ENCODE data around the gene PRKCH.

The PRKCH gene

DNA sequence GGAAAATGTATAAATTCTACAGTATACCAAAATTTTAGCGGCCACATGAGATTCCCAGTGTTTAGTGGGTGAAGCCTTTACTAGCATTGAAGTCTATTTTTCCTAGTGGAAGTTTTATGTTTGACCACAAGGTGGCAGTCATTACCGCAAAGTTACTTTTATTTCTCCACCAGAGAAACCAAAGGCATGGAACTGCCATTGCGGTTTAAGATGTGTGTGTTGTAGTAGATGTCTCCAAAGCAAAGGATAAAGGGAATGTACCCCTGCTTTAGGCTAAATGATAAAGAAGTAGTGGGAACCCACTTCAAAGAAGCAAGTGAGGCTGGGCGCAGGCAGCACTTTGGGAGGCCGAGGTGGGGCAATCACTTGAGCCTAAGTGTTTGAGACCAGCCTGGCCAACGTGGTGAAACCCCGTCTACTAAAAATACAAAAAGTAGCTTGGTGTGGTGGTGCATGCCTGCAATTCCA, 140.5 kb downstream of the PRKCH start:
- no peak for TF ChIP-seq SIN3A (IDR thresholded peaks at IDR 0.05; ENCODE audit: borderline replicate concordance, insufficient read depth, low read length)
- TF ChIP-seq, protein P1, sequence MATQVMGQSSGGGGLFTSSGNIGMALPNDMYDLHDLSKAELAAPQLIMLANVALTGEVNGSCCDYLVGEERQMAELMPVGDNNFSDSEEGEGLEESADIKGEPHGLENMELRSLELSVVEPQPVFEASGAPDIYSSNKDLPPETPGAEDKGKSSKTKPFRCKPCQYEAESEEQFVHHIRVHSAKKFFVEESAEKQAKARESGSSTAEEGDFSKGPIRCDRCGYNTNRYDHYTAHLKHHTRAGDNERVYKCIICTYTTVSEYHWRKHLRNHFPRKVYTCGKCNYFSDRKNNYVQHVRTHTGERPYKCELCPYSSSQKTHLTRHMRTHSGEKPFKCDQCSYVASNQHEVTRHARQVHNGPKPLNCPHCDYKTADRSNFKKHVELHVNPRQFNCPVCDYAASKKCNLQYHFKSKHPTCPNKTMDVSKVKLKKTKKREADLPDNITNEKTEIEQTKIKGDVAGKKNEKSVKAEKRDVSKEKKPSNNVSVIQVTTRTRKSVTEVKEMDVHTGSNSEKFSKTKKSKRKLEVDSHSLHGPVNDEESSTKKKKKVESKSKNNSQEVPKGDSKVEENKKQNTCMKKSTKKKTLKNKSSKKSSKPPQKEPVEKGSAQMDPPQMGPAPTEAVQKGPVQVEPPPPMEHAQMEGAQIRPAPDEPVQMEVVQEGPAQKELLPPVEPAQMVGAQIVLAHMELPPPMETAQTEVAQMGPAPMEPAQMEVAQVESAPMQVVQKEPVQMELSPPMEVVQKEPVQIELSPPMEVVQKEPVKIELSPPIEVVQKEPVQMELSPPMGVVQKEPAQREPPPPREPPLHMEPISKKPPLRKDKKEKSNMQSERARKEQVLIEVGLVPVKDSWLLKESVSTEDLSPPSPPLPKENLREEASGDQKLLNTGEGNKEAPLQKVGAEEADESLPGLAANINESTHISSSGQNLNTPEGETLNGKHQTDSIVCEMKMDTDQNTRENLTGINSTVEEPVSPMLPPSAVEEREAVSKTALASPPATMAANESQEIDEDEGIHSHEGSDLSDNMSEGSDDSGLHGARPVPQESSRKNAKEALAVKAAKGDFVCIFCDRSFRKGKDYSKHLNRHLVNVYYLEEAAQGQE (IDR thresholded peaks at IDR 0.05; ENCODE audit: insufficient read depth in 1 of 2, low read depth in 2 of 2, low read length in 2 of 2) = no peak
- TF ChIP-seq TAF1 (IDR thresholded peaks at IDR 0.05; ENCODE audit: borderline replicate concordance, insufficient read depth, low read length) = no peak
- no peak for TF ChIP-seq FOXP2 (optimal IDR thresholded peaks at IDR 0.05; ENCODE audit: borderline replicate concordance, extremely low read depth, extremely low read length, insufficient read depth)
- TF ChIP-seq POLR2AphosphoS5 (IDR thresholded peaks at IDR 0.05; ENCODE audit: low read depth, low read length) = no peak

DNA sequence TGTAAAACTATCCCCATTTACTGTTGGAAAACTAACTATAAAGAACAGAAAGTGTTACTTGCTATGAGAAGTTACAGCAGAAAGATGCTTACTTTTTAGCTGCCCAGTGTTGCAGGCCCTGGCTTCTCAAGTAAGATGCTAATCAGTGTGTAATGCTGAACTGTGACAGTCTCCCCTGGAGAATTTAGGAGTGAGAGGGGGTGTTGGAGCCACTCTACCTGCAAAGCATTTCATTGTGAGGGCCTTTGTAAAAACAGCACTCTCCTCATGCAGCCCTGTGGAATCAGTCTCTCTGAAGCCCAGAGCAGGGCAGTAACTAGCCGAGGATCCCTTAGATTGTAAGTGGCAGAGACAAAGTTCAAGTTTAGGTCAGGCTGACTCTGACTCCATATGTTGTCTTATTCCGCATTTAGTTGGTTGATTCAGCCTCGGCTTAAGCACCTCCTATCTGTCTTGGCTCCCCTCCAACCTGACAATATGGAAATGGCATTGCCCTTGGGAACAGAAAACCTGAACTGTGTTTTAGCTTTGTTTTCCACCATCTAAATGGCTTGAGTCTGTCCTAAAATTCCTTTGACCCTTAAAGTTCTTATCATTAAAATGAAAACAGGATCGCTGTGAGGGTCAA, 141.3 kb downstream of the PRKCH start:
- TF ChIP-seq, protein P1 (IDR thresholded peaks at IDR 0.05; ENCODE audit: insufficient read depth in 1 of 2, low read depth in 2 of 2, low read length in 2 of 2) = no peak
- TF ChIP-seq TAF1 (IDR thresholded peaks at IDR 0.05; ENCODE audit: borderline replicate concordance, insufficient read depth, low read length) (no peak), SIN3A (IDR thresholded peaks at IDR 0.05; ENCODE audit: borderline replicate concordance, insufficient read depth, low read length) (no peak), POLR2AphosphoS5 (IDR thresholded peaks at IDR 0.05; ENCODE audit: low read depth, low read length) (no peak), FOXP2 (optimal IDR thresholded peaks at IDR 0.05; ENCODE audit: borderline replicate concordance, extremely low read depth, extremely low read length, insufficient read depth) (no peak)

DNA sequence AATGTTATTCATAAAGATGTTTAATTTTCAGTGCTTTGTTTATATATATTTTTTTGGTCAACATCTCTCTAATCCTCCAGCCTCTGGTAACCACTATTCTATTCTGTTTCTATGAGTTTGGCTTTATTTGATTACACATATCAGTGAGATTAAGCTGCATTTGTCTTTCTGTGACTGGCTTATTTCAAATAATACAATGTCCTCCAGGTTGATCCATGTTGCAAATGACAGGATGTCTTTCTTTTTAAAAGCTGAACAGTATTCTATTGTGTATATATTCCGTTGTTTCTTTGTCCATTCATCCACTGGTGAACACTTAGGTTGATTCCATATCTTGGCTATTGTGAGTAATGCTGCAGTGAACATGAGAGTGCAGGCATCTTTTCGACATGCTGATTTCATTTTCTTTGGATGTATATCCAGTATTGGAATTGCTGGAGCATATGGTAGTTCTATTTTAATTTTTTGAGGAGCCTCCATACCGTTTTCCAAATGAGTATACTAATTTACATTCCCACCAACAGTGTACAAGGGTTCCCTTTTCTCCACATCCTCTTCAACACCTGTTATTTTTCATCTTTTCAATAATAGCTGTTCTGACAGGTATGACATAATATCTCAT, 142.4 kb downstream of the PRKCH start:
- TF ChIP-seq, protein P1 (IDR thresholded peaks at IDR 0.05; ENCODE audit: insufficient read depth in 1 of 2, low read depth in 2 of 2, low read length in 2 of 2) = no peak
- TF ChIP-seq POLR2AphosphoS5 (IDR thresholded peaks at IDR 0.05; ENCODE audit: low read depth, low read length) (no peak), FOXP2 (optimal IDR thresholded peaks at IDR 0.05; ENCODE audit: borderline replicate concordance, extremely low read depth, extremely low read length, insufficient read depth) (no peak), TAF1 (IDR thresholded peaks at IDR 0.05; ENCODE audit: borderline replicate concordance, insufficient read depth, low read length) (no peak), SIN3A (IDR thresholded peaks at IDR 0.05; ENCODE audit: borderline replicate concordance, insufficient read depth, low read length) (no peak)

DNA sequence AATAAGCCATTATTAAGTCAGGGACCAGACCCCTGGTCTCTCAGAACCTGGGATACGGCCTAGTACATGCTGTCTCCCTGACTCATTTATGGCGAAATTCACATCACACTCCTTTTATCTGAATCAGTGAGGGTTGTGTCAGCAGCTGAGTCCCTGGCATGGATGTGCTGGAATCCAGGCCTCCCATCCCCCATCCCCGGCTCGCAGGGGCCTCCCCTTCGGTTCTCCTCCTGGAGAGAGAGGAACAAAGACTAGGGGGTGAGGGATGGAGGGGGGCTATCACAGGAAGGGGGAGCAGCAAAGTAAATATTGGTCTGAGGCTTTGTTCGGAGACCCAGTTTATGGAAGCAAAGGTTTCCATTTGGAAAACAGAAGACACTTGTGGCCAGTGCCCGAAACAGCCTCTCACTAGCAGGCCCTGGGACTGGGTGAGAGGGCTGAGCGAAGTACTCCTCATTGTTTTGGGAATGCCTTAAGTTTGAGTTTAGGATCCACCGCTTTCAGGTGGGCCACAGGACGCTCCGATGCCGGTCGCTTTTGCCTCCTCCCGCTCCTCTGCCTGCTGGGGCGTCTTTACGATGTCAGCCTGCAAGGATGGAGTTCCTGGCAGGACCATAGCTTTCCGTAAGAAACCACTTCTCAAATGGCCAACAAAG, 145.0 kb downstream of the PRKCH start:
- no peak for TF ChIP-seq POLR2AphosphoS5 (IDR thresholded peaks at IDR 0.05; ENCODE audit: low read depth, low read length)
- TF ChIP-seq SIN3A (IDR thresholded peaks at IDR 0.05; ENCODE audit: borderline replicate concordance, insufficient read depth, low read length) = no peak
- TF ChIP-seq FOXP2 (optimal IDR thresholded peaks at IDR 0.05; ENCODE audit: borderline replicate concordance, extremely low read depth, extremely low read length, insufficient read depth) = no peak
- TF ChIP-seq TAF1 (IDR thresholded peaks at IDR 0.05; ENCODE audit: borderline replicate concordance, insufficient read depth, low read length) = no peak
- TF ChIP-seq, protein P1 (IDR thresholded peaks at IDR 0.05; ENCODE audit: insufficient read depth in 1 of 2, low read depth in 2 of 2, low read length in 2 of 2) = no peak
